ENCODE results near the gene ANAPC16. TPM values are rescaled to one million over a fixed set of nuclear protein-coding genes. Genes with fewer than 3 reads are reported as not detected.

ANAPC16 gene
- 10 to 100 TPM; 44.0 to 46.7 TPM for total RNA-seq

- Histone ChIP-seq H3K4me3 (peak within 1 kb of the TSS; percentile 88), H3K27ac (peak within 1 kb of the TSS; percentile 96 to 97), H3K27me3 (replicated peaks; ENCODE audit: insufficient read depth) (no peaks in the 10 kb centered on the region), H3K36me3 (peaks cover 5% of the 10 kb centered on the region), H3K9me3 (no peaks in the 10 kb centered on the region), H3K4me1 (ENCODE audit: control insufficient read depth in 1 of 2, low read depth in 2 of 2) (peaks cover 33 to 60% of the 10 kb centered on the region in 2 donors)
- no peak for TF ChIP-seq CTCF (IDR thresholded peaks at IDR 0.05)
- DNase-seq (ENCODE audit: low spot score) (peak; percentile 62), ATAC-seq (ENCODE audit: insufficient number of reproducible peaks, low FRiP score, low read depth) (peak; percentile 77)
Observed at GRCh38 chr10:72215611-72216549, at the start of gene ANAPC16, which contains the start of gene ASCC1. Gene ANAPC16, plus strand, starts transcription at chr10:72216012. Its CDS starts 7,903 bp downstream, at chr10:72223915. Gene ASCC1, minus strand, starts transcription at chr10:72216276. Its CDS starts 2,978 bp downstream, at chr10:72213298.

GRCh38 chr10:72167118-72167517, 48.7 kb upstream of the ANAPC16 start:
- no peaks in the 10 kb centered on the region for H3K36me3 ChIP-seq
- H3K9me3 ChIP-seq, result no peaks in the 10 kb centered on the region
- TF ChIP-seq CTCF (IDR thresholded peaks at IDR 0.05), result no peak
- no peak overlapping the region for H3K27ac ChIP-seq
- H3K4me1 ChIP-seq (ENCODE audit: control insufficient read depth in 1 of 2, low read depth in 2 of 2), result peaks cover 0 to 5% of the 10 kb centered on the region in 2 donors
- no peak for DNase-seq (ENCODE audit: low spot score)
- no peaks in the 10 kb centered on the region for H3K27me3 ChIP-seq (replicated peaks; ENCODE audit: insufficient read depth)
- no peak overlapping the region for H3K4me3 ChIP-seq
- ATAC-seq (ENCODE audit: insufficient number of reproducible peaks, low FRiP score, low read depth), result no peak

- Histone ChIP-seq H3K4me3 (no peak overlapping the region), H3K9me3 (no peaks in the 10 kb centered on the region), H3K4me1 (ENCODE audit: control insufficient read depth in 1 of 2, low read depth in 2 of 2) (peaks cover 4 to 7% of the 10 kb centered on the region in 2 donors), H3K36me3 (no peaks in the 10 kb centered on the region), H3K27ac (no peak overlapping the region), H3K27me3 (replicated peaks; ENCODE audit: insufficient read depth) (no peaks in the 10 kb centered on the region)
- TF ChIP-seq CTCF (IDR thresholded peaks at IDR 0.05), result no peak
- no peak for DNase-seq (ENCODE audit: low spot score)
- ATAC-seq (ENCODE audit: insufficient number of reproducible peaks, low FRiP score, low read depth), result no peak
Observed at GRCh38 chr10:72170263-72170662, 45.5 kb upstream of the ANAPC16 start.

- ATAC-seq (ENCODE audit: insufficient number of reproducible peaks, low FRiP score, low read depth) (no peak), DNase-seq (ENCODE audit: low spot score) (no peak)
- no peak overlapping the region for H3K27ac ChIP-seq
Observed at GRCh38 chr10:72170733-72171132, 45.1 kb upstream of the ANAPC16 start.

More at GRCh38 chr10:72170733-72171132, 45.1 kb upstream of the ANAPC16 start:
- no peaks in the 10 kb centered on the region for H3K36me3 ChIP-seq
- H3K4me3 ChIP-seq, result no peak overlapping the region
- no peaks in the 10 kb centered on the region for H3K9me3 ChIP-seq
- H3K4me1 ChIP-seq (ENCODE audit: control insufficient read depth in 1 of 2, low read depth in 2 of 2), result peaks cover 9 to 11% of the 10 kb centered on the region in 2 donors
- no peak for TF ChIP-seq CTCF (IDR thresholded peaks at IDR 0.05)
- no peaks in the 10 kb centered on the region for H3K27me3 ChIP-seq (replicated peaks; ENCODE audit: insufficient read depth)

Measured in thoracic aorta (tissue), 2 donors.